Osteocyte (in vitro differentiated cells): ENCODE results near the gene RBFOX2. TPM values are rescaled to one million over a fixed set of nuclear protein-coding genes. Genes with fewer than 3 reads are reported as not detected.

ENCODE experiments used
- DNase-seq: peaks from one replicate; pipeline ENCODE4 v3.0.0; 2021; ENCODE audit warnings: mixed read lengths; ENCODE audit not compliant: unreplicated experiment; ENCODE audit errors: extremely low spot score
- H3K27ac Mint-ChIP-seq: one replicate; pipeline ENCODE4 v1.8.0; 2021; ENCODE audit warnings: mild to moderate bottlenecking, mixed read lengths; ENCODE audit not compliant: unreplicated experiment
- H3K27me3 Mint-ChIP-seq: one replicate; pipeline ENCODE4 v1.8.0; 2021; ENCODE audit warnings: mixed read lengths; ENCODE audit not compliant: unreplicated experiment
- H3K36me3 Mint-ChIP-seq: one replicate; pipeline ENCODE4 v1.8.0; 2021; ENCODE audit warnings: mixed read lengths; ENCODE audit not compliant: unreplicated experiment
- H3K4me1 Mint-ChIP-seq: one replicate; pipeline ENCODE4 v1.8.0; 2021; ENCODE audit warnings: mixed read lengths; ENCODE audit not compliant: unreplicated experiment
- H3K4me3 Mint-ChIP-seq: one replicate; pipeline ENCODE4 v1.8.0; 2021; ENCODE audit warnings: mild to moderate bottlenecking, moderate library complexity, mixed read lengths; ENCODE audit not compliant: unreplicated experiment
- H3K9me3 Mint-ChIP-seq: one replicate; pipeline ENCODE4 v1.8.0; 2021; ENCODE audit warnings: mixed read lengths; ENCODE audit not compliant: unreplicated experiment
- total RNA-seq: library from RNA; stranded (reverse); gene quantifications from 2 replicates; pipeline ENCODE4 v1.2.1, GENCODE V29; 2021
- TF ChIP-seq, protein P1 (sequence below): fragments of 200-600 bp; sonication (generic); IDR thresholded peaks from 2 replicates; pipeline ENCODE4 v1.5.0; 2021; ENCODE audit warnings: antibody characterized with exemption, mild to moderate bottlenecking, moderate library complexity

The RBFOX2 gene
- total RNA-seq, 1 donor from 2014 or later: 151 TPM

DNA sequence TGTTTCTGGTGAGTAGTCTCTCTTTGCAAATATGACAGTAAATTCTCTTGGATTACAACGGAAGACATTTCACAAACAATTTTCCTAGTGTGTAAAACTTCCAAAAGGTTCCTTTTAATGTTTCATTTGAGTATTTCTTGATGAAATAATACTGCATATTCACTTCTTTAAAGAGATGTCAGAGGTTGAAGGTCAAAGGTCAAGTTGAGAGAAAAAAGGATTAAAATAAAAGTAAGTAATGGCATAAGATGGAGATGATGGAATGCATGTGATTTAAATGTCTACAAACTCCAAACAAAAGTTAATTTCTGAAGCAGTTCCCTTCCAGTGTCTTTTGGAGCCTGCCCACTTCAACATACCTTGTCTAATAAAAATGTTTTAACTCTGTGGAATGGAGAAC, 270.2 kb downstream of the RBFOX2 start:
- Mint-ChIP-seq H3K4me1 (no peaks in the 10 kb centered on the region), H3K36me3 (peaks cover 45% of the 10 kb centered on the region), H3K9me3 (no peaks in the 10 kb centered on the region), H3K4me3 (no peak overlapping the region), H3K27me3 (no peaks in the 10 kb centered on the region), H3K27ac (no peak overlapping the region)
- DNase-seq: no peak
- TF ChIP-seq, protein P1, sequence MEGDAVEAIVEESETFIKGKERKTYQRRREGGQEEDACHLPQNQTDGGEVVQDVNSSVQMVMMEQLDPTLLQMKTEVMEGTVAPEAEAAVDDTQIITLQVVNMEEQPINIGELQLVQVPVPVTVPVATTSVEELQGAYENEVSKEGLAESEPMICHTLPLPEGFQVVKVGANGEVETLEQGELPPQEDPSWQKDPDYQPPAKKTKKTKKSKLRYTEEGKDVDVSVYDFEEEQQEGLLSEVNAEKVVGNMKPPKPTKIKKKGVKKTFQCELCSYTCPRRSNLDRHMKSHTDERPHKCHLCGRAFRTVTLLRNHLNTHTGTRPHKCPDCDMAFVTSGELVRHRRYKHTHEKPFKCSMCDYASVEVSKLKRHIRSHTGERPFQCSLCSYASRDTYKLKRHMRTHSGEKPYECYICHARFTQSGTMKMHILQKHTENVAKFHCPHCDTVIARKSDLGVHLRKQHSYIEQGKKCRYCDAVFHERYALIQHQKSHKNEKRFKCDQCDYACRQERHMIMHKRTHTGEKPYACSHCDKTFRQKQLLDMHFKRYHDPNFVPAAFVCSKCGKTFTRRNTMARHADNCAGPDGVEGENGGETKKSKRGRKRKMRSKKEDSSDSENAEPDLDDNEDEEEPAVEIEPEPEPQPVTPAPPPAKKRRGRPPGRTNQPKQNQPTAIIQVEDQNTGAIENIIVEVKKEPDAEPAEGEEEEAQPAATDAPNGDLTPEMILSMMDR: no peak

DNA sequence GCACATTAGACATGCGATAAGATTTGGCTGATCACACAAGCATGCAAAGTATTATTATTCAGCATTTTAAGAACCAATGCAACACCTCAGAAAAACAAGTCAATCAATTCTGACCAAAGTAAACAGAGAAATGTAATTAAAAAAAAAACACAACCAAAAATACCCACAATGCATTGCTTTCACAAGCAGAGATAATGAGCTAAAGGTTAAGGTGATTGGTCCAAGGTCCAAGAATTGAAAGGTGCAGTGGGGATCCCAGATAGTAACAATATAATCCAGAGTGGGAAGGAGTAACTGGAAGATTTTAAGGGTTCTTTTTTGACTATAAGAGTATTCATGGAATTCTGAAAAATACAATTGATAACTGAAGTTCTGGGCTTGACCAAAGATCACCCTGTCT, 271.9 kb downstream of the RBFOX2 start:
- no peak overlapping the region for H3K27ac Mint-ChIP-seq
- H3K27me3 Mint-ChIP-seq: no peaks in the 10 kb centered on the region
- TF ChIP-seq, protein P1: no peak
- H3K4me3 Mint-ChIP-seq: no peak overlapping the region
- H3K36me3 Mint-ChIP-seq: peaks cover 48% of the 10 kb centered on the region
- DNase-seq: no peak
- H3K4me1 Mint-ChIP-seq: peaks cover 9% of the 10 kb centered on the region
- no peaks in the 10 kb centered on the region for H3K9me3 Mint-ChIP-seq

DNA sequence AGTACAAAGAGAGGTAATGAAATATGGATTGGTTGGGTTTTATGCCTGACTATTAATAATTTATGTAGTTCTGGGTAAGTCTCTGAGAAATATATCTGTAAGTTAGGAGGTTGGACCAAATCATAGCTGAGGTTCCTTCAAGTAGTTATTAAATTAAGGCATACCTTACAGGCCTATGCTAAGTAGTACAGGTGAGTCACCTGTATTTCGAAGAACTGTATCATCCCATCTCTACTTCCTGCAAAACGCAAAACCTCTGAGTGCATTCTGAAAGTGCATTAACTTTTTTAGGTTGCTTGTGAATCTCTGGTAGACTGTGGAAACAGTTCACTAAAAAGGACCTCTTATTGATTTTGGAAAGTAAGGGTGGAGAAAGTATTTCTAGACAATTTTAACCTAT, 273.9 kb downstream of the RBFOX2 start:
- Mint-ChIP-seq H3K36me3 (peaks cover 45% of the 10 kb centered on the region), H3K4me1 (peaks cover 17% of the 10 kb centered on the region), H3K27ac (no peak overlapping the region), H3K4me3 (no peak overlapping the region), H3K9me3 (no peaks in the 10 kb centered on the region), H3K27me3 (no peaks in the 10 kb centered on the region)
- TF ChIP-seq, protein P1: no peak
- DNase-seq: no peak

DNA sequence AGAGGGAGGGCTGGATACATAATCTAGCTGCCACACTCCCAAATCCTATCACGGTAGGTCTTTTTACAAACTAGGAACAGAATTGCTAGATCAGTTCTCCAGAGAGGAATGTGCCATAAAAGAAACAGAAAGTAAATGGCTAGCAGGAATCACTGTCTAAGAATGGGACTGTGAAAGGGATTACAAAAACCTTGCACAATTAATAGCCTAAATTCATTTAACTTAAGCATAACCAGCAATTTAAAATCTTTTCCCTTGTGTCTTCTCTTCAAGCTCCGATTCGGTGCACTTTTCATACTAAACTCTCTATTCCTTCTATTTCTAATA, 275.8 kb downstream of the RBFOX2 start:
- Mint-ChIP-seq H3K4me1 (peaks cover 27% of the 10 kb centered on the region), H3K36me3 (peaks cover 30% of the 10 kb centered on the region), H3K4me3 (no peak overlapping the region), H3K9me3 (no peaks in the 10 kb centered on the region), H3K27me3 (no peaks in the 10 kb centered on the region), H3K27ac (peak overlapping the region; percentile 58)
- DNase-seq: no peak
- TF ChIP-seq, protein P1: no peak

DNA sequence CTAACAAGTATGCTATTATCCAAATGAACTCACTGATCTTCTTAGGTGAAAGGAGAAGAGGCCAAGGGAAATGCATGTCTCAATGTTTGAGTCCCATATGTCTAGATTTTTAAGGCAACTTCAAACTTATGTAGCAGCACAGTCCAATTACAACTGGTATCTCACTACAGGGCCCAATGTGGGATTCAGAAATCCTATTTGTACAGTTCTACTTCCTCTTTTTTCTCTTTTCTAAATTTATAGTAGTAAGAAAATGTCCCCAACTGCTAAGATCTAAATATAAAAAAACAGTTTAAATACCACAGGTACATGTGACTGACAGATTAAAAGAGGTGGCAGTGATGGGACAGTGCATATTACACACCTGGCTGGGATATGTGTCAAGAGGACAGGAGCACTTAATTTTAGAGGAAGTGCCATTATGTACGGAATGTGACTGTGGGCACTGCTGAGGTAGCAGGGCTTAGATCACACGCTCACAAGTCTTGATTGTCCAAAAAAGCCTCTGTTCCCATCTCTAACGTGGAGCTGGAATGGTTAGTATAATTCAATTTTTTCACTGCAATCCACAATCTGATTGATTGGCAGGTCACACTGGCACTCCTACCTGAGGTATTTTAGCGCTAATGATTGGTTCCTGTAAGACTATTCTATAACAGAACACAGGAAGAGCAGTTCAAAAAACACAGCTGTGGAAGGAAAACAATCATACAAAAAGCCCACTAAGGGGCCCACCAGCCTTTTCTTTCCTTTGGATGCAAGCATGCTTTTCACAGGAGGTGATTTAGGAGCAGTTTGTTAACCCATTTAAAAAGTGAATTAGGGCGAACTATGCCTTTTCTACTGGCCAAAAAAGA, 276.4 kb downstream of the RBFOX2 start:
- H3K4me1 Mint-ChIP-seq: peaks cover 29% of the 10 kb centered on the region
- peaks cover 28% of the 10 kb centered on the region for H3K36me3 Mint-ChIP-seq
- DNase-seq: no peak
- H3K27me3 Mint-ChIP-seq: no peaks in the 10 kb centered on the region
- no peak overlapping the region for H3K4me3 Mint-ChIP-seq
- TF ChIP-seq, protein P1: no peak
- H3K27ac Mint-ChIP-seq: peak overlapping the region; percentile 58
- H3K9me3 Mint-ChIP-seq: no peaks in the 10 kb centered on the region
